ENCODE data around the gene POU3F1. TPM values are rescaled to one million over a fixed set of nuclear protein-coding genes. Genes with fewer than 3 reads are reported as not detected.
A peak's percentile ranks its signal among the peaks of the same experiment; 100 is the strongest.

The POU3F1 gene
- total RNA-seq, 3 donors from 2014 or later = 0.91 to 1.3 (median 1.0) TPM

GRCh38 chr1:38030596-38031512, 15.7 kb downstream of the POU3F1 start:
- no peaks in the 10 kb centered on the region for H3K9me3 Mint-ChIP-seq
- H3K4me1 Mint-ChIP-seq (ENCODE audit: low read depth) = peaks cover 52% of the 10 kb centered on the region
- H3K27me3 Mint-ChIP-seq (ENCODE audit: low read depth) = peaks cover 3% of the 10 kb centered on the region
- ATAC-seq = no peak
- DNase-seq = no peak
- peak overlapping the region; percentile 64 for H3K4me3 Mint-ChIP-seq
- peaks cover 1% of the 10 kb centered on the region for H3K36me3 Mint-ChIP-seq (ENCODE audit: insufficient read depth)

- Mint-ChIP-seq H3K4me3 (peak overlapping the region; percentile 64), H3K36me3 (ENCODE audit: insufficient read depth) (peaks cover 7% of the 10 kb centered on the region), H3K4me1 (ENCODE audit: low read depth) (peaks cover 52% of the 10 kb centered on the region), H3K27me3 (ENCODE audit: low read depth) (peaks cover 3% of the 10 kb centered on the region), H3K9me3 (no peaks in the 10 kb centered on the region)
- ATAC-seq (peak; percentile 60), DNase-seq (peak; percentile 30)
These were observed 16.7 kb downstream of the POU3F1 start for GRCh38 chr1:38029685-38030511.

- ATAC-seq = no peak
These were observed 17.4 kb downstream of the POU3F1 start for GRCh38 chr1:38029081-38029681.

GRCh38 chr1:38028671-38029070, 17.9 kb downstream of the POU3F1 start:
- H3K4me1 Mint-ChIP-seq (ENCODE audit: low read depth) = peaks cover 52% of the 10 kb centered on the region
- H3K27me3 Mint-ChIP-seq (ENCODE audit: low read depth) = no peaks in the 10 kb centered on the region
- DNase-seq (no peak), ATAC-seq (no peak)
- H3K36me3 Mint-ChIP-seq (ENCODE audit: insufficient read depth) = peaks cover 11% of the 10 kb centered on the region
- peak overlapping the region; percentile 70 for H3K4me3 Mint-ChIP-seq
- H3K9me3 Mint-ChIP-seq = no peaks in the 10 kb centered on the region

More at GRCh38 chr1:38029081-38029681, 17.4 kb downstream of the POU3F1 start:
- no peak for DNase-seq
- peaks cover 2% of the 10 kb centered on the region for H3K27me3 Mint-ChIP-seq (ENCODE audit: low read depth)
- peaks cover 52% of the 10 kb centered on the region for H3K4me1 Mint-ChIP-seq (ENCODE audit: low read depth)
- H3K36me3 Mint-ChIP-seq (ENCODE audit: insufficient read depth) = peaks cover 9% of the 10 kb centered on the region
- peak overlapping the region; percentile 64 for H3K4me3 Mint-ChIP-seq
- no peaks in the 10 kb centered on the region for H3K9me3 Mint-ChIP-seq

GRCh38 chr1:38028105-38028591, 18.4 kb downstream of the POU3F1 start:
- Mint-ChIP-seq H3K27me3 (ENCODE audit: low read depth) (no peaks in the 10 kb centered on the region), H3K4me3 (peak overlapping the region; percentile 70), H3K4me1 (ENCODE audit: low read depth) (peaks cover 52% of the 10 kb centered on the region), H3K9me3 (no peaks in the 10 kb centered on the region), H3K36me3 (ENCODE audit: insufficient read depth) (peaks cover 14% of the 10 kb centered on the region)
- ATAC-seq (peak; percentile 80 to 84), DNase-seq (no peak)

- DNase-seq = no peak
- H3K36me3 Mint-ChIP-seq (ENCODE audit: insufficient read depth) = peaks cover 18% of the 10 kb centered on the region
- H3K4me1 Mint-ChIP-seq (ENCODE audit: low read depth) = peaks cover 52% of the 10 kb centered on the region
- H3K9me3 Mint-ChIP-seq = no peaks in the 10 kb centered on the region
- H3K4me3 Mint-ChIP-seq = no peak overlapping the region
- H3K27me3 Mint-ChIP-seq (ENCODE audit: low read depth) = no peaks in the 10 kb centered on the region
- ATAC-seq = no peak
These were observed 19.1 kb downstream of the POU3F1 start for GRCh38 chr1:38027201-38028104.

- no peaks in the 10 kb centered on the region for H3K27me3 Mint-ChIP-seq (ENCODE audit: low read depth)
- H3K4me3 Mint-ChIP-seq = no peak overlapping the region
- no peak for DNase-seq
- H3K4me1 Mint-ChIP-seq (ENCODE audit: low read depth) = peaks cover 52% of the 10 kb centered on the region
- H3K36me3 Mint-ChIP-seq (ENCODE audit: insufficient read depth) = peaks cover 23% of the 10 kb centered on the region
- no peak for ATAC-seq
- H3K9me3 Mint-ChIP-seq = no peaks in the 10 kb centered on the region
These were observed 19.9 kb downstream of the POU3F1 start for GRCh38 chr1:38026592-38027200.

- ATAC-seq = no peak
- peaks cover 23% of the 10 kb centered on the region for H3K36me3 Mint-ChIP-seq (ENCODE audit: insufficient read depth)
- H3K27me3 Mint-ChIP-seq (ENCODE audit: low read depth) = no peaks in the 10 kb centered on the region
These were observed 20.9 kb downstream of the POU3F1 start for GRCh38 chr1:38025664-38026063.

GRCh38 chr1:38025233-38025632, 21.4 kb downstream of the POU3F1 start:
- H3K36me3 Mint-ChIP-seq (ENCODE audit: insufficient read depth) = peaks cover 27% of the 10 kb centered on the region
- H3K4me3 Mint-ChIP-seq = no peak overlapping the region
- peaks cover 37% of the 10 kb centered on the region for H3K4me1 Mint-ChIP-seq (ENCODE audit: low read depth)
- no peak for DNase-seq
- ATAC-seq = no peak
- no peaks in the 10 kb centered on the region for H3K27me3 Mint-ChIP-seq (ENCODE audit: low read depth)
- no peaks in the 10 kb centered on the region for H3K9me3 Mint-ChIP-seq

More at GRCh38 chr1:38025664-38026063, 20.9 kb downstream of the POU3F1 start:
- DNase-seq = no peak
- no peaks in the 10 kb centered on the region for H3K9me3 Mint-ChIP-seq
- H3K4me1 Mint-ChIP-seq (ENCODE audit: low read depth) = peaks cover 41% of the 10 kb centered on the region
- no peak overlapping the region for H3K4me3 Mint-ChIP-seq

- H3K9me3 Mint-ChIP-seq = no peaks in the 10 kb centered on the region
- ATAC-seq = no peak
- no peak overlapping the region for H3K4me3 Mint-ChIP-seq
- H3K4me1 Mint-ChIP-seq (ENCODE audit: low read depth) = peaks cover 20% of the 10 kb centered on the region
- peaks cover 40% of the 10 kb centered on the region for H3K36me3 Mint-ChIP-seq (ENCODE audit: insufficient read depth)
- no peaks in the 10 kb centered on the region for H3K27me3 Mint-ChIP-seq (ENCODE audit: low read depth)
- no peak for DNase-seq
These were observed 23.8 kb downstream of the POU3F1 start for GRCh38 chr1:38022810-38023209.

- Mint-ChIP-seq H3K4me3 (no peak overlapping the region), H3K27me3 (ENCODE audit: low read depth) (no peaks in the 10 kb centered on the region), H3K9me3 (no peaks in the 10 kb centered on the region), H3K36me3 (ENCODE audit: insufficient read depth) (peaks cover 42% of the 10 kb centered on the region), H3K4me1 (ENCODE audit: low read depth) (peaks cover 12% of the 10 kb centered on the region)
- no peak for ATAC-seq
- no peak for DNase-seq
These were observed 24.6 kb downstream of the POU3F1 start for GRCh38 chr1:38021969-38022368.

- ATAC-seq = no peak
- Mint-ChIP-seq H3K4me1 (ENCODE audit: low read depth) (peaks cover 15% of the 10 kb centered on the region), H3K27me3 (ENCODE audit: low read depth) (no peaks in the 10 kb centered on the region), H3K36me3 (ENCODE audit: insufficient read depth) (peaks cover 37% of the 10 kb centered on the region), H3K4me3 (no peak overlapping the region), H3K9me3 (no peaks in the 10 kb centered on the region)
- DNase-seq = no peak
These were observed 26.2 kb downstream of the POU3F1 start for GRCh38 chr1:38020396-38020795.

- H3K27me3 Mint-ChIP-seq (ENCODE audit: low read depth) = no peaks in the 10 kb centered on the region
These were observed 27.7 kb downstream of the POU3F1 start for GRCh38 chr1:38018864-38019343.

More at GRCh38 chr1:38018864-38019343, 27.7 kb downstream of the POU3F1 start:
- Mint-ChIP-seq H3K9me3 (no peaks in the 10 kb centered on the region), H3K36me3 (ENCODE audit: insufficient read depth) (peaks cover 34% of the 10 kb centered on the region), H3K4me3 (no peak overlapping the region), H3K4me1 (ENCODE audit: low read depth) (peaks cover 24% of the 10 kb centered on the region)
- ATAC-seq = peak in 1 of 2 donors; percentile 62
- no peak for DNase-seq
